ENCODE measurements around the gene NHLH1.

Gene NHLH1

DNA sequence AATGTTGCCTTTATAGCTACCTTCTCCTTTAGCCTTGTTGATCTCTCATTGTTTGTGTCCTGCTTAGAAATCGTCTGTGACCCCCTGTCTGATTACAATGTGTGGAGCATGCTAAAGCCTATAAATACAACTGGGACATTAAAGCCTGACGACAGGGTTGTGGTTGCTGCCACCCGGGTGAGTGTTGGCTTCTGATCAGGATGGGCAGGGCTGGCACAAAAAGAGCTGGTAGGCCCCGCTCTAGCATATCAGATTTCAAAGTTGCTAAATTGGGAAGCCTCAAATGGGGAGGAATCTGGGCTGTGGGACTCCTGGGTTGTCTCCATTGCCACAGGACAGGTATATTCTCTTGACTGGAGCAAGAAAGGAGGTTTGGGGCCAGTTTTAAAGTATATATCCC, 15.2 kb upstream of the NHLH1 start:
- Histone ChIP-seq H3K9me3 (replicated peaks in 1 of 2; ENCODE audit: control insufficient read depth in 2 of 2, insufficient read depth in 1 of 2, low read depth in 1 of 2, low read length in 2 of 2) (no peaks in the 10 kb centered on the region), H3K27me3 (ENCODE audit: control insufficient read depth in 3 of 3, insufficient read depth in 3 of 3, low read depth in 1 of 3, low read length in 3 of 3) (no peaks in the 10 kb centered on the region), H3K27ac (replicated peaks; ENCODE audit: low read length) (no peak overlapping the region), H4K91ac (ENCODE audit: low read depth, low read length, poor library complexity) (no peak overlapping the region), H3K4me3 (ENCODE audit: low read length in 2 of 2) (no peak overlapping the region), H3K79me1 (ENCODE audit: low read depth, low read length) (no peaks in the 10 kb centered on the region), H3K18ac (ENCODE audit: low read length) (no peak overlapping the region), H2BK5ac (ENCODE audit: low read length) (no peak overlapping the region), H3K4ac (ENCODE audit: low read length) (no peak overlapping the region), H3K4me2 (ENCODE audit: insufficient read depth, low read length, poor library complexity, severe bottlenecking) (no peak overlapping the region), H3K23ac (ENCODE audit: low read depth, low read length, poor library complexity) (no peak overlapping the region), H4K8ac (ENCODE audit: low read depth, low read length) (no peak overlapping the region), H3K9ac (ENCODE audit: low read depth, low read length, poor library complexity) (no peak overlapping the region), H2BK15ac (ENCODE audit: low read length) (no peak overlapping the region), H2AK5ac (ENCODE audit: low read depth, low read length) (no peak overlapping the region), H3K36me3 (replicated peaks in 1 of 2; ENCODE audit: control insufficient read depth in 2 of 2, insufficient read depth in 2 of 2, low read length in 2 of 2) (peaks cover 56 to 98% of the 10 kb centered on the region in 2 donors), H2BK120ac (ENCODE audit: low read depth, low read length) (no peak overlapping the region), H3K14ac (ENCODE audit: low read length) (no peak overlapping the region), H3K4me1 (ENCODE audit: control insufficient read depth in 2 of 2, insufficient read depth in 1 of 2, low read depth in 1 of 2, low read length in 2 of 2) (no peaks in the 10 kb centered on the region), H2BK12ac (ENCODE audit: low read length) (no peak overlapping the region), H2AFZ (ENCODE audit: low read length) (no peak overlapping the region)
- DNase-seq (ENCODE audit: low spot score) = no peak
- no CpG with 5 or more reads among the region's 4 CpGs for WGBS, 2 donors (ENCODE audit: extremely low coverage in 2 of 2, insufficient read length in 2 of 2, insufficient replicate concordance in 1 of 2)

DNA sequence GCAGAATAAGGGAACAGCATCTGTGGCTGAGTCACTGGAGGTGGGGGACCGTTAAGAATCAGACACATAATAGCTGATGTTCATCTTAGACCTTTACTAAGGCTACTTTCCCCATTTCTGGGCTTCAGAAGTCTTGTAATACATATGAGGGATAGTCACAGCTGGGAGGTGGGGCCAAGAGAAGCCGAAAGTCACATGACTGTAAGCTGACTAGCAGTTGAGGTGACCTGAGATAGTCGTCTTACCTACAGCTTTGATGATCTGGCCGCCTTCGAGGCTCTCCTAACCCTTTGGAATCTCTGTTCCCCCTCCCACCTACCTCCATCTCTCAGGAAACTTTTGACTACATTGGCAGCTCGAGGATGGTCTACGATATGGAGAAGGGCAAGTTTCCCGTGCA, 14.3 kb upstream of the NHLH1 start:
- no peak overlapping the region for H3K27ac ChIP-seq (replicated peaks; ENCODE audit: low read length)
- H3K18ac ChIP-seq (ENCODE audit: low read length) = no peak overlapping the region
- no CpG with 5 or more reads among the region's 8 CpGs for WGBS, 2 donors (ENCODE audit: extremely low coverage in 2 of 2, insufficient read length in 2 of 2, insufficient replicate concordance in 1 of 2)
- peaks cover 60 to 98% of the 10 kb centered on the region in 2 donors for H3K36me3 ChIP-seq (replicated peaks in 1 of 2; ENCODE audit: control insufficient read depth in 2 of 2, insufficient read depth in 2 of 2, low read length in 2 of 2)
- no peaks in the 10 kb centered on the region for H3K4me1 ChIP-seq (ENCODE audit: control insufficient read depth in 2 of 2, insufficient read depth in 1 of 2, low read depth in 1 of 2, low read length in 2 of 2)
- H3K9me3 ChIP-seq (replicated peaks in 1 of 2; ENCODE audit: control insufficient read depth in 2 of 2, insufficient read depth in 1 of 2, low read depth in 1 of 2, low read length in 2 of 2) = no peaks in the 10 kb centered on the region
- H2BK12ac ChIP-seq (ENCODE audit: low read length) = no peak overlapping the region
- no peak overlapping the region for H2BK5ac ChIP-seq (ENCODE audit: low read length)
- DNase-seq (ENCODE audit: low spot score) = no peak
- no peaks in the 10 kb centered on the region for H3K27me3 ChIP-seq (ENCODE audit: control insufficient read depth in 3 of 3, insufficient read depth in 3 of 3, low read depth in 1 of 3, low read length in 3 of 3)
- no peak overlapping the region for H2AK5ac ChIP-seq (ENCODE audit: low read depth, low read length)
- H4K91ac ChIP-seq (ENCODE audit: low read depth, low read length, poor library complexity) = no peak overlapping the region
- H3K79me1 ChIP-seq (ENCODE audit: low read depth, low read length) = no peaks in the 10 kb centered on the region
- no peak overlapping the region for H2BK15ac ChIP-seq (ENCODE audit: low read length)
- H3K4me2 ChIP-seq (ENCODE audit: insufficient read depth, low read length, poor library complexity, severe bottlenecking) = no peak overlapping the region
- H2BK120ac ChIP-seq (ENCODE audit: low read depth, low read length) = no peak overlapping the region
- no peak overlapping the region for H3K9ac ChIP-seq (ENCODE audit: low read depth, low read length, poor library complexity)
- no peak overlapping the region for H3K4me3 ChIP-seq (ENCODE audit: low read length in 2 of 2)
- H4K8ac ChIP-seq (ENCODE audit: low read depth, low read length) = no peak overlapping the region
- no peak overlapping the region for H3K14ac ChIP-seq (ENCODE audit: low read length)
- H2AFZ ChIP-seq (ENCODE audit: low read length) = no peak overlapping the region
- H3K23ac ChIP-seq (ENCODE audit: low read depth, low read length, poor library complexity) = no peak overlapping the region
- no peak overlapping the region for H3K4ac ChIP-seq (ENCODE audit: low read length)

DNA sequence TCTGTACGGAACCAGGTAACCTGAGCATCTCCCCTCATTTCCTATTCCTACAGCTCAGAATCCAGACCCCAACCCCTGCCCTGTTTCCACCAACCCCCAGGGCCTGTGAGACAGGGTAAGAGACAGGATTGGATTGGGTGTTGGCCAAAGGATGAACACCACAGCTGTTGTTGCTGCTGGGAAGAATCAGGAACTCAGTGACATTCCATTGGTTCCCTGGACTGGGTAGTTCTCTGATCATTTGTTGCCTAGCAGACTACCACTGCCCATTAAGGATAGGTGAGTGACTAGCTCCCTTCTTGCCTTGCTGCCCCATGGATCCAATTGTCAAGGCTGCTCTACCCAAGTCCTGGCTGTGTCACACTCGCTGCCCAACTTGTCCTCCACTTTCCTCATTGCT, 13.6 kb upstream of the NHLH1 start:
- Histone ChIP-seq H3K4ac (ENCODE audit: low read length) (no peak overlapping the region), H4K91ac (ENCODE audit: low read depth, low read length, poor library complexity) (no peak overlapping the region), H2BK15ac (ENCODE audit: low read length) (no peak overlapping the region), H2AK5ac (ENCODE audit: low read depth, low read length) (no peak overlapping the region), H3K23ac (ENCODE audit: low read depth, low read length, poor library complexity) (no peak overlapping the region), H2BK12ac (ENCODE audit: low read length) (no peak overlapping the region), H3K27me3 (ENCODE audit: control insufficient read depth in 3 of 3, insufficient read depth in 3 of 3, low read depth in 1 of 3, low read length in 3 of 3) (no peaks in the 10 kb centered on the region), H3K9ac (ENCODE audit: low read depth, low read length, poor library complexity) (no peak overlapping the region), H3K9me3 (replicated peaks in 1 of 2; ENCODE audit: control insufficient read depth in 2 of 2, insufficient read depth in 1 of 2, low read depth in 1 of 2, low read length in 2 of 2) (no peaks in the 10 kb centered on the region), H3K4me1 (ENCODE audit: control insufficient read depth in 2 of 2, insufficient read depth in 1 of 2, low read depth in 1 of 2, low read length in 2 of 2) (no peaks in the 10 kb centered on the region), H3K36me3 (replicated peaks in 1 of 2; ENCODE audit: control insufficient read depth in 2 of 2, insufficient read depth in 2 of 2, low read length in 2 of 2) (peaks cover 66 to 98% of the 10 kb centered on the region in 2 donors), H2AFZ (ENCODE audit: low read length) (no peak overlapping the region), H3K14ac (ENCODE audit: low read length) (no peak overlapping the region), H4K8ac (ENCODE audit: low read depth, low read length) (no peak overlapping the region), H2BK120ac (ENCODE audit: low read depth, low read length) (no peak overlapping the region), H3K27ac (replicated peaks; ENCODE audit: low read length) (no peak overlapping the region), H3K4me2 (ENCODE audit: insufficient read depth, low read length, poor library complexity, severe bottlenecking) (no peak overlapping the region), H3K18ac (ENCODE audit: low read length) (no peak overlapping the region), H3K4me3 (ENCODE audit: low read length in 2 of 2) (no peak overlapping the region), H2BK5ac (ENCODE audit: low read length) (no peak overlapping the region), H3K79me1 (ENCODE audit: low read depth, low read length) (no peaks in the 10 kb centered on the region)
- DNase-seq (ENCODE audit: low spot score) = no peak
- no CpG with 5 or more reads among the region's 2 CpGs for WGBS, 2 donors (ENCODE audit: extremely low coverage in 2 of 2, insufficient read length in 2 of 2, insufficient replicate concordance in 1 of 2)

DNA sequence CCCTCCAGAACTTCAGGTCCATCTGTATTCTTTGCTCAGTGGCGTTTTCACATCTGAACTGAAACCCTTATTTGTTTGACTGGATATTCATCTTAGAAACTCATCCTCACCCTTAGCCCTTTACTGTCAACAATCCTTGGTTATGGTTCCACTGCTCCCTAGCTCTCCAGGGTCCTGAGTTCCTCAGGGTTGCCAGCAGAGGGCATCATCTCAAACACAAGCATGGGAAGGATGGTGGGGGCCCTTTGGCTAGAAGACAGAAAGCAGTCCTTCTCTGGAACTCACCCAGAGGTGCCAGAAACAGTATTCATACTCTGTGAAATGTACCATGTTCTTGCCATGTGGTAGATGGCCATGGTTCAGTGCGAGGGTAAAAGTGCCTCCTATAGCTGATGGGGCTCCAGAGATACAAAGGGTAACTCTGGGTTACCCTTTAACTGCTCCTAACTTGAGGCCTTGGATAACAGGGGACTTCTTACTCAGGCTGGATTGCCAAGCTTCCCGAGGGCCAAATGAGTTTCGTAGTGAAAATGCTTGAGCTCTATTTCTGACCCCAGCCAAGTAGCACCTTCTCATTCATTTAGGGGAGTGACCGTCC, 12.4 kb upstream of the NHLH1 start:
- no CpG with 5 or more reads among the region's 5 CpGs for WGBS, 2 donors (ENCODE audit: extremely low coverage in 2 of 2, insufficient read length in 2 of 2, insufficient replicate concordance in 1 of 2)

More for the DNA sequence above, 12.4 kb upstream of the NHLH1 start:
- no peak overlapping the region for H2AK5ac ChIP-seq (ENCODE audit: low read depth, low read length)
- no peak overlapping the region for H3K14ac ChIP-seq (ENCODE audit: low read length)
- H3K27me3 ChIP-seq (ENCODE audit: control insufficient read depth in 3 of 3, insufficient read depth in 3 of 3, low read depth in 1 of 3, low read length in 3 of 3) = no peaks in the 10 kb centered on the region
- H3K9ac ChIP-seq (ENCODE audit: low read depth, low read length, poor library complexity) = no peak overlapping the region
- no peak for DNase-seq (ENCODE audit: low spot score)
- no peak overlapping the region for H3K18ac ChIP-seq (ENCODE audit: low read length)
- H3K4me1 ChIP-seq (ENCODE audit: control insufficient read depth in 2 of 2, insufficient read depth in 1 of 2, low read depth in 1 of 2, low read length in 2 of 2) = no peaks in the 10 kb centered on the region
- H2BK5ac ChIP-seq (ENCODE audit: low read length) = no peak overlapping the region
- no peak overlapping the region for H3K27ac ChIP-seq (replicated peaks; ENCODE audit: low read length)
- no peak overlapping the region for H2BK12ac ChIP-seq (ENCODE audit: low read length)
- no peaks in the 10 kb centered on the region for H3K79me1 ChIP-seq (ENCODE audit: low read depth, low read length)
- peaks cover 65 to 97% of the 10 kb centered on the region in 2 donors for H3K36me3 ChIP-seq (replicated peaks in 1 of 2; ENCODE audit: control insufficient read depth in 2 of 2, insufficient read depth in 2 of 2, low read length in 2 of 2)
- H3K4ac ChIP-seq (ENCODE audit: low read length) = no peak overlapping the region
- no peak overlapping the region for H2BK120ac ChIP-seq (ENCODE audit: low read depth, low read length)
- no peak overlapping the region for H2BK15ac ChIP-seq (ENCODE audit: low read length)
- no peak overlapping the region for H3K4me2 ChIP-seq (ENCODE audit: insufficient read depth, low read length, poor library complexity, severe bottlenecking)
- no peak overlapping the region for H4K91ac ChIP-seq (ENCODE audit: low read depth, low read length, poor library complexity)
- no peak overlapping the region for H2AFZ ChIP-seq (ENCODE audit: low read length)
- H4K8ac ChIP-seq (ENCODE audit: low read depth, low read length) = no peak overlapping the region
- H3K9me3 ChIP-seq (replicated peaks in 1 of 2; ENCODE audit: control insufficient read depth in 2 of 2, insufficient read depth in 1 of 2, low read depth in 1 of 2, low read length in 2 of 2) = no peaks in the 10 kb centered on the region
- H3K4me3 ChIP-seq (ENCODE audit: low read length in 2 of 2) = no peak overlapping the region
- no peak overlapping the region for H3K23ac ChIP-seq (ENCODE audit: low read depth, low read length, poor library complexity)

Measured in neuronal stem cell (in vitro differentiated cells).